T-helper 1 cell treated with Interleukin-12 subunit alpha and Interleukin-12 subunit beta and Interleukin-4 antibody, amounts not matched to agents 30 ng/mL and 1 ng/mL, for 36 hours (primary cell): ENCODE measurements around the gene AGAP2. TPM values are rescaled to one million over a fixed set of nuclear protein-coding genes. Genes with fewer than 3 reads are reported as not detected.

ENCODE experiments used
- intact Hi-C: fragments of 100-400 bp; cut with micrococcal nuclease; formaldehyde crosslinking; loops from one replicate; pipeline ENCODE4 v1.15.1; 2024
- total RNA-seq: library from RNA; stranded (reverse); gene quantifications from 2 replicates; pipeline ENCODE4 v1.2.3, GENCODE V29; 2022

The AGAP2 gene
- total RNA-seq, result 70.2 and 74.9 TPM in 2 replicates

GRCh38 chr12:57738661-57739237, at the start of gene AGAP2:
AGAP2 (minus strand) TSS chr12:57738742; CDS start chr12:57738246, 496 bp downstream.
- intact Hi-C loops, result no loop called here

GRCh38 chr12:57783861-57784260, 45.3 kb upstream of the AGAP2 start:
- intact Hi-C loops, result loop anchor here (2.0 kb wide), 3 partner anchors 19 to 55 kb away; no protein-coding TSS in a partner anchor

- intact Hi-C loops, result loop anchor here (2.0 kb wide), 3 partner anchors 19 to 55 kb away; no protein-coding TSS in a partner anchor
Measured at GRCh38 chr12:57783466-57783801, 44.9 kb upstream of the AGAP2 start.

GRCh38 chr12:57782608-57783465, 44.3 kb upstream of the AGAP2 start, which contains the start of gene TSFM:
TSFM (plus strand) TSS chr12:57782787; CDS start chr12:57782802, 15 bp downstream.
- intact Hi-C loops, result loop anchor here (1.0 to 2.0 kb wide), 11 partner anchors 11 to 153 kb away; partner anchors contain the start of genes CDK4, CTDSP2, EEF1AKMT3 and METTL1

GRCh38 chr12:57782243-57782607, 43.7 kb upstream of the AGAP2 start:
- intact Hi-C loops, result loop anchor here (1.0 to 2.0 kb wide), 11 partner anchors 10 to 154 kb away; partner anchors contain the start of genes CDK4, CTDSP2, EEF1AKMT3 and METTL1

GRCh38 chr12:57781801-57782200, 43.3 kb upstream of the AGAP2 start:
- intact Hi-C loops, result loop anchor here (1.0 to 2.0 kb wide), 11 partner anchors 10 to 154 kb away; partner anchors contain the start of genes CDK4, CTDSP2, EEF1AKMT3 and METTL1

GRCh38 chr12:57781244-57781643, 42.7 kb upstream of the AGAP2 start:
- intact Hi-C loops, result no loop called here

- intact Hi-C loops, result no loop called here
Measured at GRCh38 chr12:57780284-57780897, 41.8 kb upstream of the AGAP2 start.

- intact Hi-C loops, result no loop called here
Measured at GRCh38 chr12:57779736-57780135, 41.2 kb upstream of the AGAP2 start.

GRCh38 chr12:57777911-57778310, 39.4 kb upstream of the AGAP2 start:
- intact Hi-C loops, result no loop called here

GRCh38 chr12:57777367-57777766, 38.8 kb upstream of the AGAP2 start:
- intact Hi-C loops, result no loop called here

GRCh38 chr12:57776247-57776587, 37.7 kb upstream of the AGAP2 start:
- intact Hi-C loops, result no loop called here

GRCh38 chr12:57775563-57776246, 37.2 kb upstream of the AGAP2 start:
- intact Hi-C loops, result no loop called here

GRCh38 chr12:57775044-57775443, 36.5 kb upstream of the AGAP2 start:
- intact Hi-C loops, result no loop called here

GRCh38 chr12:57774634-57775033, 36.1 kb upstream of the AGAP2 start:
- intact Hi-C loops, result loop anchor here (5.0 kb wide), 1 partner anchor 1823 kb away; the partner anchor contains the start of gene SLC16A7

- intact Hi-C loops, result loop anchor here (1.0 to 5.0 kb wide), 10 partner anchors 10 to 1825 kb away; partner anchors contain the start of genes ATP23, CDK4, OS9 and SLC16A7
Measured at GRCh38 chr12:57772429-57773322, 34.1 kb upstream of the AGAP2 start, which contains the start of gene EEF1AKMT3. EEF1AKMT3 (plus strand) TSS chr12:57772614; CDS start chr12:57772725, 111 bp downstream.

GRCh38 chr12:57771873-57772428, 33.4 kb upstream of the AGAP2 start, which contains the start of gene METTL1:
METTL1 (minus strand) TSS chr12:57772105; CDS start chr12:57772083, 22 bp downstream.
- intact Hi-C loops, result loop anchor here (1.0 to 5.0 kb wide), 10 partner anchors 10 to 1825 kb away; partner anchors contain the start of genes ATP23, CDK4, OS9 and SLC16A7

GRCh38 chr12:57771236-57771872, 32.8 kb upstream of the AGAP2 start:
- intact Hi-C loops, result loop anchor here (5.0 kb wide), 1 partner anchor 1826 kb away; the partner anchor contains the start of gene SLC16A7

GRCh38 chr12:57770734-57771133, 32.2 kb upstream of the AGAP2 start:
- intact Hi-C loops, result loop anchor here (5.0 kb wide), 1 partner anchor 1827 kb away; the partner anchor contains the start of gene SLC16A7
